RWPE2 (cell line): ENCODE measurements around the gene RGS7BP.

Experiments used
- ATAC-seq: fragments of 200-7000 bp; cut with Tn5 transposase; 3 replicates; pipeline ENCODE4 v1.9.1; 2021; ENCODE audit warnings: low read depth
- DNase-seq: peaks from one replicate; pipeline ENCODE4 v3.0.0-alpha.2; 2020; ENCODE audit warnings: low spot score
- H3K27ac ChIP-seq: fragments of 450-650 bp; 2 replicates; pipeline ENCODE4 v1.5.1; 2017; ENCODE audit warnings: mild to moderate bottlenecking; ENCODE audit not compliant: poor library complexity, severe bottlenecking
- H3K27me3 ChIP-seq: fragments of 250-450 bp; sonication (Bioruptor Pico); 2 replicates; pipeline ENCODE4 v1.5.1; 2021; ENCODE audit warnings: mild to moderate bottlenecking, moderate library complexity; ENCODE audit not compliant: insufficient read depth, poor library complexity, severe bottlenecking
- H3K36me3 ChIP-seq: fragments of 250-450 bp; sonication (Bioruptor Pico); 2 replicates; pipeline ENCODE4 v1.5.1; 2020; ENCODE audit warnings: low read depth, mild to moderate bottlenecking, moderate library complexity
- H3K4me1 ChIP-seq: fragments of 250-450 bp; sonication (Bioruptor Pico); 2 replicates; pipeline ENCODE4 v1.5.1; 2021; ENCODE audit warnings: mild to moderate bottlenecking, moderate library complexity; ENCODE audit not compliant: insufficient read depth, poor library complexity, severe bottlenecking
- H3K4me3 ChIP-seq: fragments of 250-450 bp; sonication (Bioruptor Pico); 2 replicates; pipeline ENCODE4 v1.5.1; 2021; ENCODE audit warnings: mild to moderate bottlenecking, moderate library complexity; ENCODE audit not compliant: severe bottlenecking
- H3K9me3 ChIP-seq: fragments of 250-450 bp; sonication (Bioruptor Pico); 2 replicates; pipeline ENCODE4 v1.5.1; 2021; ENCODE audit warnings: mild to moderate bottlenecking, moderate library complexity; ENCODE audit not compliant: severe bottlenecking
- CTCF ChIP-seq: fragments of 450-650 bp; IDR thresholded peaks from one replicate; pipeline ENCODE4 v1.5.1; 2017; ENCODE audit warnings: mild to moderate bottlenecking, moderate library complexity; ENCODE audit not compliant: poor library complexity, severe bottlenecking

The RGS7BP gene

DNA sequence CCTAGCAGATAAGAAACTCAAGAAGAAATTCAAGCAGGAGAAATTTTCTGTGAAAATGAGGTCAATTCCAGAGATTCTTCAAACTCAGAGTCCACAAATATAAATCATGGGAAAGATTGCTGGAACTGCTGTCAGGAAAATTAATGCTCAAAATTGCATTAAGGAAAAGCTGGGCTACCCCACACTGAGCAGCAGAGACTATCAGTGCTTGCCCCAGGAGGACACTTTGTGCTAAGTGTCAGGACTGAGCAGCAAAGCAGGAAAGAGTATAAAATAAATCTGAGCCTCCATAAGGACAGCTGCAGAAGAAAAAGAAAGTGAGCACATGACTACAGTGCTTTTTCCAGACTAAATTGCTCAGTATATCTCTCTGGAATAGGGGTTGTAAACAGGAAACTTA is 81.6 kb downstream of the RGS7BP start:
- no peak for TF ChIP-seq CTCF
- H3K4me1 ChIP-seq, result no peaks in the 10 kb centered on the region
- H3K27ac ChIP-seq, result no peak overlapping the region
- H3K27me3 ChIP-seq, result peaks cover 13% of the 10 kb centered on the region
- no peaks in the 10 kb centered on the region for H3K9me3 ChIP-seq
- ATAC-seq, result no peak
- no peak overlapping the region for H3K4me3 ChIP-seq
- DNase-seq, result no peak
- H3K36me3 ChIP-seq, result no peaks in the 10 kb centered on the region

- Histone ChIP-seq H3K4me1 (no peaks in the 10 kb centered on the region), H3K36me3 (no peaks in the 10 kb centered on the region), H3K27ac (no peak overlapping the region), H3K27me3 (peaks cover 10% of the 10 kb centered on the region), H3K9me3 (no peaks in the 10 kb centered on the region), H3K4me3 (no peak overlapping the region)
- no peak for TF ChIP-seq CTCF
- ATAC-seq (no peak), DNase-seq (no peak)
These were observed 87.0 kb downstream of the RGS7BP start for GRCh38 chr5:64592730-64593341.

- Histone ChIP-seq H3K4me3 (no peak overlapping the region), H3K36me3 (no peaks in the 10 kb centered on the region), H3K4me1 (no peaks in the 10 kb centered on the region), H3K9me3 (no peaks in the 10 kb centered on the region), H3K27ac (no peak overlapping the region), H3K27me3 (peaks cover 10% of the 10 kb centered on the region)
- DNase-seq (no peak), ATAC-seq (no peak)
- TF ChIP-seq CTCF, result no peak
These were observed 88.2 kb downstream of the RGS7BP start for GRCh38 chr5:64594025-64594424.

DNA sequence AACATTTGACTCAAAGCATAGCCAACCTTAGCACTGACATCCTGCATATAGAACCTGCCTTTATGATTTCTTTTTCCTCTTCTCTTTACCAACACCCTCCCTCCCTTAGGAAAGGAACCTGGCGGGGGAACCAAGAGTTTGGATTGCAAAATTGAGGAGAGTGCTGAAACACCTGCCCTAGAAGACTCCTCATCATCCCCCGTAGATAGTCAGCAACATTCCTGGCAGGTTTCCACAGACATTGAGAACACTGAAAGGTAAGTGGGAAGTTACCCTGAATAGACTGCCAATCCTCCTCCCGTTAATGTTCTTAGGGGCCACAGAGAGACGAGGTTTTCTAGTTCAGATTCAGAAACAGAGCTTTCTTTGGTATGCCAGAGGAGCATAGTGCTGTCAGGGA is 88.8 kb downstream of the RGS7BP start:
- H3K9me3 ChIP-seq, result no peaks in the 10 kb centered on the region
- ATAC-seq, result no peak
- no peak for TF ChIP-seq CTCF

DNA sequence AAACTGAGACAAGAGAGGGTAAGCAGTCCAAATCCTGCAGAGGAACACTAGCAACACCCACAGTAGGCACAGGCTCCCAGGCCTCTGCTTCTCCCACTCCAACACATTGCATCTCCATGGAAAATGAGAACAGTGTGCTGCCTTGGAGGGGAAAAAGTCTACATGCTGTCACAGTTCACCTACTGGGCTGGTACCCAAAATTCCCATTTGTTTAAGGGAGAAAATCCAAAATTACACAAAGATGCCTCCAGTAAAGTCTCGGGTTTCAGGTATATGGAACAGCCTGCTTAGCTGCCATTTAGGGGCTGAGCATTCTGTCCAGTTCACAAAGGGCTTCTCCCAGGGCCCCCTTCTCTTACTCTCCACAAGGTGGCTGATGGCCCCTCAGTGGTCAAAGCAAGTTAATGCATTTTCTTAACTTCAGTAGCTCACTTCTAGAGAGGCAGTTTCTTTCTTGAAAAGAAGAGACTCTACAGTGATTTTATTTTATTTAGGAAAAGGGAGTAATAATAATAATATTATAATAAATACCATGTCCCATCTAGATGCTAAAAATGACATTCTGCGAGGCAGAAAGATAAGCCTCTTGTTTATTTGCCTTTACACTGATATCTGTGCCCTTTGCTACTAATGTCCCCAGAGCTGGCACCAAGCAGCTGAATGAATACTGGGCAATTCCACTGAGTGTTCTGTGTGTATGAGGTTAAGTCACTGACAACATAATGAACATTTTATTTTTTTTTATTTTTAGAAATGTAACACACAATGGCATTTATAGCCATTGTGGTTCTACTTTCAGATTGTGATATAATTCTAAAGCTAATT is 89.4 kb downstream of the RGS7BP start:
- Histone ChIP-seq H3K27me3 (peaks cover 10% of the 10 kb centered on the region), H3K4me1 (no peaks in the 10 kb centered on the region), H3K9me3 (no peaks in the 10 kb centered on the region), H3K27ac (no peak overlapping the region), H3K4me3 (no peak overlapping the region), H3K36me3 (no peaks in the 10 kb centered on the region)
- TF ChIP-seq CTCF, result no peak
- peak; percentile 43 for ATAC-seq
- no peak for DNase-seq

More for the DNA sequence above, 88.8 kb downstream of the RGS7BP start:
- H3K4me1 ChIP-seq, result no peaks in the 10 kb centered on the region
- H3K4me3 ChIP-seq, result no peak overlapping the region
- DNase-seq, result no peak
- no peaks in the 10 kb centered on the region for H3K36me3 ChIP-seq
- H3K27ac ChIP-seq, result no peak overlapping the region
- peaks cover 10% of the 10 kb centered on the region for H3K27me3 ChIP-seq
